DOHH2 (cell line): Measurements from ENCODE around the gene RNU5D-1.

Source experiments
- CTCF ChIP-seq: fragments of 200-600 bp; sonication (generic); IDR thresholded peaks from one replicate; pipeline ENCODE4 v1.5.1; 2014; ENCODE audit warnings: antibody characterized with exemption, mild to moderate bottlenecking, low read depth, low read length; ENCODE audit not compliant: poor library complexity, severe bottlenecking
- EZH2phosphoT487 ChIP-seq: fragments of 200-600 bp; sonication (generic); IDR thresholded peaks from 2 replicates; pipeline ENCODE4 v1.6.1; 2017; ENCODE audit warnings: borderline replicate concordance, mild to moderate bottlenecking, antibody characterized with exemption, low read length, moderate library complexity, mixed read lengths

- TF ChIP-seq CTCF (no peak), EZH2phosphoT487 (no peak)
Measured at GRCh38 chr1:44701141-44701573, 29.8 kb downstream of the RNU5D-1 start.
